ENCODE data around the gene ZNF605.
"Not testable (repeated sequence)": the region's sequence is repeated elsewhere in the genome, so short reads cannot be mapped to it uniquely, and the experiment has no call there.

ZNF605 gene

GRCh38 chr12:132904718-132905328, 51.3 kb downstream of the ZNF605 start:
- peak; percentile 88 to 91 for DNase-seq

- DNase-seq: no peak
These were observed 57.1 kb downstream of the ZNF605 start for GRCh38 chr12:132899033-132899432.

GRCh38 chr12:132888852-132889251, 67.3 kb downstream of the ZNF605 start:
- no peak for DNase-seq

DNA sequence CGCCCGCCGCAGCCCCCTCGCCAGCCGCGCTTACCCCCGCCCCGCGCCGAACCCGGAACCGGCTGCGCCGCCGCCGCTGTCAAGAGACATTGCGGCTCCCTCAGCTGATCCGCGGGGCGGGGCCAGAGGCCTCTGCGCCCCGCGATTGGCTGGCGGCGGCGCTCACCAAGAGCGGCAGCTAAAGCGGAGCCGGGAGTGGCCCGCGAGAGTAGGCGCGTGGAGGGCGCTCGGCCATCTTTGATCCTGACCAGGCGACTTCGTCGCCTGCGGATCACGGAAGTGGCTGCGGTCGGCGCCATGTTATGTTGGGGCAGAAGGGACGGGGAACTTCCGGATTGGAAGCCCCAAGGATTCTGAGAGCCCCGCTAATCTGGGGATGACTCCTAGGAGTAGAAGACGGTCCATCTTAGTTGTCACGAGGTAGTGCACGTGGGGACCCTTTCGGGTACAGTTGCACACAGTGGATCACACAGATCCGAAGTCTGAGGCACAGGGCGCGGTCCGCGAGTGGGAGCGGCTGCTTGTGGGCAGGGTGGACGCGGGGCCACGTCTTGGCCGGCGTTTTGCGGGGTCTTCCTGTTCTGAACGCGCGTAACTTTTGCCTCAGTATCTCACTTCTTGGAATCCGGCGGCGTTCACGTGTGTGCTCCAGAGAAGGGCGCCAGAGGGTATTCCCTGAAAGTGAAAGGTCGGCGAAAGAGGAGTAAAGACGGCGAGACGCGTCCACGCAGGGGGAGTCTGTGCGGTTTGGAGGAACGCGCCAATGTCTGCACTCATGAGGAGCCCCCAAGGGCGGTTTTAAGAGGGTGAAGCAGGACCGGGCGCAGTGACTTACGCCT, 68.4 kb downstream of the ZNF605 start, which contains the start of gene CHFR:
Gene CHFR, minus strand, starts transcription at position 93 of the 839 bp plus-strand sequence. CDS start 277 bp downstream, outside the sequence.
- peak; percentile 91 to 94 for DNase-seq

DNA sequence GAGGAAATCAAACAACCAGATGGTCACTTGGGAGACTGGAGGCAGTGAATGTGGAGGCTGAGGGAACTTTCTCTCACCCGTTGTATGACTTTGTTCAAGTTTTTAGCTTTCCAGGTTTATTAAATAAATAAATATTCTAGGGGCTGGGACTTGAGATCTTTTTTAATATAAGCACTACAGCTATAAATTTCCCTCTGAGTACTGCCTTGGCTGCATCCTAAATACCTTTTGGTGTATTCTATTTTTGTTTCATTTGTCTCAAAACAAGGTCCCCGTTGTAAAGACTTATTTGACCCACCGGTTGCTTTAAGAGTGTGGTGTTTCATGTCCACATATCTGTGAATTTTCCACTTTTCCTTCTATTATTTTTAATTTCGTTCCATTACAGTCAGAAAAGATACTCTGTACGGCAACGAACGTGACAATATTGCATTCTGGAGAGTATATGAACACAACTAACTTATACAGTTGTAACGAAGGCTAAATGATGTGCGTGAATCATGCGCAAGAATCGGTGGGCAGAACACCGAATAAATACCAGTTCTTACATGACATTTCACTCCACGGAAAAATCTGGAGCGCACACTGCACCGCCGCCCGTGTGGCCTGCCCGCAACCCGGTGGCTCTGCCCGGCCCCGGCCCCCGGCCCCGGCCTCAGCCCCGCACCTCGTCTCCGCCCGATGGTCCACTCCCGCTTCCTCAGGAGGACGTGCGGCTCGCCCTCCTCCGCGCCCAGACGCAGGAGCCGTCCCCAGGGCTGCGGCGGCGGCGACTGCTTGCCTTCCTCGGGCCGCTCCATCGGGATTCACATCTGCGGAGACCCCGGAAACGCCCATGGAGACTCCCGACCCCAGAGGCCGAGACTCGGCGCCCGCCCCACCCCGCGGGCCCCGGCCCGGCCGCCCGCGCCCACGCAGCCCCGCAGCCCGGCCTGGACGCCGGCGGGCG, 69.3 kb downstream of the ZNF605 start:
- peak in 1 of 2 experiments; percentile 27 for DNase-seq

- DNase-seq: no peak
These were observed 74.3 kb downstream of the ZNF605 start for GRCh38 chr12:132881818-132882217.

GRCh38 chr12:132874620-132875019, 81.5 kb downstream of the ZNF605 start:
- DNase-seq: not testable (repeated sequence)

DNA sequence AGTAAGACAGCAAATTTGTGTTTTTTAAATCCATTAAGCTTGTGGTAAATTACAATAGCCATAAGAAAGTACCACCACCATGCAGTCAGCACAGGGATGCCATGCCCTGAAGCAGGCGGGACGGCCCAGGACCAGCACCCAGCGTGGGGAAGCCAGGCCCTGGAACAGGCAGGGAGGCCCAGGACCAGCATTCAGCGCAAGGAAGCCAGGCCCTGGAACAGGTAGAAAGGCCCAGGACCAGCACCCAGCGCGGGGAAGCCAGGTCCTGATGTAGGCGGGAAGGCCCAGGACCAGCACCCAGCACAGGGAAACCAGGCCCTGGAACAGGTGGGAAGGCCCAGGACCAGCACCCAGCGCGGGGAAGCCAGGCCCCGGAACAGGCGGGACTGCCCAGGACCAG, 81.9 kb downstream of the ZNF605 start:
- no peak for DNase-seq

DNA sequence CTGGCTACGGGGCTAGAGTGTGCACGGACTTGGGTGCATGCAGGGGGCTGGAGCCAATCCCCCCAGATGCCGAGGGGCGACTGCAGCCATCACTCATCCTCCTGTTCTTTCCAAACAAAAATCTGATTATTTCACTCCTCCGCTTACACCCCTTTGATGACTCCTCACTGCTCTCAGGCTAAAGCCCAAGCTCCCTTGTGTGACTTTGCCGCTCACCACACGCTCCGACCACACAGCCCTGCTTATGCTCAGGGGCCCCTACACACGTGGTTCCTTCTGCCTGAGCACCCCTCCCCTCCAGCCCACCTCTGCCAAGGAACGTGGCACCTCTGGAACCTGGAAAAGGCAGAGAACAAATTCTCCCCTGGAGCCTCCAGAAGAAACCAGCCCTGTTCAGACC, 82.4 kb downstream of the ZNF605 start:
- no peak for DNase-seq

DNA sequence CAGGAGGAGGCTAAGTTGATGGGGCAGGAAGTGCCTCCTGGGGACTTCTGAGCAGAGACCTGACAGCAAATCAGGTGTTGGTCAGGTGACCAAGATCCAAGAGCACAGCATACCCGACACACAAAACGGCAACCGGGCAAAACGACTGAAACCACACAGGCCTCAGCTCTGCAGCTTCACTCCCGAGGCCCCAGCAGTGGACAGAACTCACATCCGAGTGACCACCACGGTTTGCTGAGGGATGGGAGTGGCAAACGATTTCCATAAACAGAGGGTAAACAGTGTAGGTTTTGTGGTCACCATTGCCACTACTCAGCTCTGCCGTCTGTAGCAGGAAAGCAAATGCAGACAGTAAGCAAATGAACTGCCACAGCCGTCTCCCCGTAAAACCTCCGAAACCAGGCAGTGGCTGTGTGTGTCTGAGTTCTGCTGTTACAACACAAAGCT, 83.1 kb downstream of the ZNF605 start:
- DNase-seq: peak; percentile 16 to 27

GRCh38 chr12:132872073-132872855, 83.8 kb downstream of the ZNF605 start:
- DNase-seq: no peak

DNA sequence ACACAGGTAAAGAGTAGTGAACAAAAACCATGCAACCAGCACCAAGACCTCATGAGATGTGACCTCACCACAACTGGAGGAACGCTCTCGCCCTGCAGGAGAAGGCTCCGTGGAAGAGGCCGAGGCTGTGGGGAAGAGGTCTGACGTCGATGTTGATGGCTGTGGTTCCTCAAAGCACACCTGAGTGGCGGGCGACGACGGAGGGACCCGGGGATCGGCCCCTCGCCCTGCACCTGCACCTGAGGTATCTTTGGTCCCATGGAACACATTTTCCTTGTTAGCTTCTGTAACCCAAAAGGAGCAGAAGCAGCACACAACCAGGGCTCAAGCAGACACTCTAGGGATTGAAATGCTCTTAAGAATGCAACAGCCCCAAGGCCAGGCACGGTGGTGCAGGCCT, 86.6 kb downstream of the ZNF605 start:
- no peak for DNase-seq
